GM13976 (cell line): Measurements from ENCODE around the gene PI16.

Source experiments
- DNase-seq: peaks from one replicate; pipeline ENCODE4 v3.0.0; 2012; ENCODE audit warnings: low spot score
- in situ Hi-C: fragments of 300-500 bp; cut with MboI; formaldehyde crosslinking; loops from one replicate; pipeline ENCODE4 v1.12.0; 2022; ENCODE audit warnings: low sequenced_read_pairs, mixed read lengths, inconsistent platforms; ENCODE audit not compliant: unreplicated experiment
- TF ChIP-seq, protein P1 (sequence below): IDR thresholded peaks from 2 replicates; pipeline ENCODE4 v1.5.1; 2012; ENCODE audit warnings: borderline replicate concordance, mild to moderate bottlenecking; ENCODE audit not compliant: insufficient read depth; ENCODE audit errors: extremely low read depth, missing control alignments, control extremely low read depth

PI16 gene

DNA sequence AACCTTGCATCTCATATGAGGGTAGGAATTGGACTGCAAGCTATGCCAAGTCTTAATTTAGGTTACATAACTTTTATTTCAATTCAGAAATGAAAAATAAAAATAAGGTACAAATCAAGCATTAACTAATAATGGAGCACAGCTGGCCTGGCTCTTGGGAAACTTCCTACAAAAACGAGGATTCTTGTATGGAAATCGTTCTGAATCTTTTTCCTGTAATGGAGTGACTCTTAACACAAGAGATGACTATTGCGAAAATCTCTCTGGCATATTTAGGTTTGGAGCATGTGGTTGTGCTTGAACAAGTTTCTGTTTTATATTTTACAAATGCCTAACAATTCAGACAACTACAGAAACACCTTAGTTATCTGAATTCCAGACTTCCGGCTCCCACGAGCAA lies 34.0 kb upstream of the PI16 start:
- TF ChIP-seq, protein P1, sequence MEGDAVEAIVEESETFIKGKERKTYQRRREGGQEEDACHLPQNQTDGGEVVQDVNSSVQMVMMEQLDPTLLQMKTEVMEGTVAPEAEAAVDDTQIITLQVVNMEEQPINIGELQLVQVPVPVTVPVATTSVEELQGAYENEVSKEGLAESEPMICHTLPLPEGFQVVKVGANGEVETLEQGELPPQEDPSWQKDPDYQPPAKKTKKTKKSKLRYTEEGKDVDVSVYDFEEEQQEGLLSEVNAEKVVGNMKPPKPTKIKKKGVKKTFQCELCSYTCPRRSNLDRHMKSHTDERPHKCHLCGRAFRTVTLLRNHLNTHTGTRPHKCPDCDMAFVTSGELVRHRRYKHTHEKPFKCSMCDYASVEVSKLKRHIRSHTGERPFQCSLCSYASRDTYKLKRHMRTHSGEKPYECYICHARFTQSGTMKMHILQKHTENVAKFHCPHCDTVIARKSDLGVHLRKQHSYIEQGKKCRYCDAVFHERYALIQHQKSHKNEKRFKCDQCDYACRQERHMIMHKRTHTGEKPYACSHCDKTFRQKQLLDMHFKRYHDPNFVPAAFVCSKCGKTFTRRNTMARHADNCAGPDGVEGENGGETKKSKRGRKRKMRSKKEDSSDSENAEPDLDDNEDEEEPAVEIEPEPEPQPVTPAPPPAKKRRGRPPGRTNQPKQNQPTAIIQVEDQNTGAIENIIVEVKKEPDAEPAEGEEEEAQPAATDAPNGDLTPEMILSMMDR = no peak
- DNase-seq = no peak
- in situ Hi-C loops = no loop called here

DNA sequence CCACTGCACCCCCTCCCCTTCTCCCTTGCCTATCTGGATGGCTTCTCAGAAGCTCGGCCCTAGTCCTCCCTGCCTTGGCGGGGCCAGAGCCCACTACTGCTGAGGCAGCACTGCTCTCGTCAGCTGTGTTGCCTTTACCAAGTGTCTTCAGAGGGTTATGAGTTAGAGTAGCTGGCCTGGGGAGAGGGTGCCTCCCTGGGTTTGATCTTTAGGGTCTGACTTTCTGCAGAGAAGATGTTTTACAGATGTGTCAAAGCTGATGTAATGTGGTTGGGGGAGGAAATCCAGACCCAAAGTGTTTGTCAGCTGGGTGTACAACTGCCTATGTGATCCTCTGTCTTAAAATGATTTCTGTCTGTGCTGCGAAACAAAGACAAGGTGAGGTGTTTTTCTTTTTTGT lies 30.4 kb upstream of the PI16 start:
- TF ChIP-seq, protein P1 = no peak
- in situ Hi-C loops = no loop called here
- DNase-seq = no peak

DNA sequence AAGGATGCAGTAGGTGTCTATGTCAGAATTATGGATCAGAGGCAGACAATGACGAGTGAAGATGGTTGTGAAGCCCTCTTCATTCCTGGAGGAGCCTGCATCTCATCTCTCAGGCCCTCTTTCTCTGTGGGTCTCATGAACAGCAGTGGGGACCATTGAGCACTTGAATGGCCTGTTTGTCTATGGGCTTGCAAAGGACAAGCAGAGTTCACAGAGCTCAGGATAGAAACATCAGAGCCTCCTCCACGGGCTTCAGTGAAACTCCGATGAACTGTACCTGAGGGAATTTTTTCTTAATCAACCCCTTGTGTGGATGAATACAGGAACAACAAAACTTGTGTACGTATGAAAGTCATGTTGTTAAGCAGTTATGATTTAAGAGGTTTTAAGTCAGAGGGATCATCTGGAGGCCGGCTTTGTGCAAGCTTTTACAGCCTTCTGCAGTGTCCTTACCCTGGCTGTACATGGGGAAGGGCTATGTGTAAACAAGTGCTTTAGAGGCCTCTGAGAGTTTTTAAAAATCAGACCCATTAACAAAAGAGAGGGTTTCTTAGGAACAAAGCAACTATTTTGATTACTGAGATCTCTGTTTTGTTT lies 29.7 kb upstream of the PI16 start:
- no peak for DNase-seq
- TF ChIP-seq, protein P1 = no peak
- in situ Hi-C loops = no loop called here

DNA sequence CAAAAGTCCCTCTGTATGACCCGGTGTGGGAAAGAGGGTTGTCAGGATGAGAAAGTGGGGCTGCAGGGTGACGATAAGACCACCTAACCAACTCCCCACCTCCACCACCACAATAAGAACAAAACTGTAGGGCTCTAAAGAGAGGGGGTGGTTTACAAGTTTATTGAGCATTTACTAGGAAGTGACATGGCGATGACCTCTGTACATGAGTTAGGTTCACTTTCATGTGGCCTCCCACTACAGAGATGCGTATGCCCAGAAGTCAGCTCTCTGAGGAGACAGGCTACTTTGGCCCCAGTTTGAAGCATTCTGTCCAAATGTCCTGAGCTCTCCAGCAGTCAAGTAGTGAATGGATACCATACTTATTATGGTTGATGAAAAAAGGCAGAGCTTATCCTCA lies 28.7 kb upstream of the PI16 start:
- TF ChIP-seq, protein P1 = no peak
- peak; percentile 56 for DNase-seq
- in situ Hi-C loops = no loop called here

DNA sequence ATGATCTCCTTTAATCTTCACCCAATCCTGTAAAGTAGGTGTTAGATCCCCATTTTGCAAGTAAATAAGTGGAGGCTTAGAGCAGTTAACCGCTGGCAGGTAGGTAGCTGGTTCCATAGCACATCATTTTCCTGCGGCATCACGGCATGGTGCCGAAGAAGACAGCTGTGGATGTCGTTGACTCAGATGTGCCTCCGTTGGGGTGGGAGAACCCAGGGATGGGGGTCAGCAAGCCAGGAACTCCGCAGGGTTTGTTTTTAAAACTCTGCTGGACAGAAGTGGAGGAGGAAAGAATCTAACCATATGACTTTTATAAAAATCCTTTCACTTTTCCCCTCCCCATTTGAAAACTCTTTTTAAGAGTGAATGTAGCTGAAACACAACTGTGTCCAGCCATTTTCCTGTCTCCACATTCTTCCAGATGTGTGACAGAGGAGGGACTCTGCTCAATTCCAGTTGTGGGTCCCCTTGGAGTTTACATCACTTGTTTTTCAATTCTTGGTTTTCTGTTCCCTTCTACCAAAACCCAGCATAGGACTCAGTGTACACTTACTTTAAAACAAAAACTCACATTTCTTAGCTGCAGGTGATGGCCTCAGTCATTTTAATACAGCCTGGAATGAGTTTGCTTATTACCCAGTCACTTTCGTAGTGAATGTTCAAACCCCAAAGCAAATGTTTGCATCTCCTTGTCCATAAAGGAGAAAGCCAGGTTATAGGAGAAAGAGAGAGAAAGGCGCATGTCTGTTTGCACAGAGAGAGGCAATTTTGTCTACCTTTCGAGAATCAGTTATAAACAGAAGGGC lies 27.6 kb upstream of the PI16 start:
- no peak for DNase-seq
- TF ChIP-seq, protein P1 = no peak
- in situ Hi-C loops = no loop called here

DNA sequence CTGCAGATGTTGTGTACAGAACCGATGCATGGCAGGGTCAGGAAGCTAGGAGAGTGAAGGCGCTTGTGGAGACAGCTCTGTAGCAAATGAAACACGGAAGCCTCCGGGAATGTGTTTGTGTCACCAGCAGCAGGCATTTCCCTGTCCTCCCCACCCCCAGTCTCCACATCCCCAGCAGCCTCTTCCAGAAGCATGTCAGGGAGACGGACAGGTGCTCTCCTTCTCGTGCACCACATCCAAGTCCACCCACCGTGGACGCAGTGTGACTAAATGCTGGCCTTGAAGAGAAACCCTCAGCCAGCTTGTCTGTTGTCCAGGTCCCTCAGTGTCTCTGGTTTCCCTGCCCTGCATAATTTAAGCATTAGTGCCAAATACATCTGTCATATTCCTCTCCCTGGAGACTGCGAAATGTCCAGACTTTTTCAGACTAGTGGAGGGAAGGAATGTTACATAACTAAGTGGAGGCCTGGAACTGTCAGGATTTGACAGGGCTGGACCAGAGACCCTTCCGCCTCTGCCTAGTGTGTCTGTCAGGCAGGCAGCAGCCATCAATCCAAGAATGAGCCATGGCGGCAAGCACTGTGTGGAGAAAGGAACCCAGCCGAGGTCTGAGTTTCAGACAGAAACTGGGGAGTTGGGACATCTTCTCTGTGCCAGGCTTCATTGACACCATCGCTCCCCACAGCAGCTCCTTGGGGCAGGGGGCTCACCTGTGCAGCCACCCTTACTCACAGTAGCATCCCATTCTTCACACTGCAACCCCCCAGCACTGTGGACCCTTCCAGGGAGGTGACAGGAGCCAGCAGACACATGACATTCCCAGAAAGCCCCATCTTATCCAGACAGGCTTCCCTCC lies 26.6 kb upstream of the PI16 start:
- TF ChIP-seq, protein P1 = no peak
- in situ Hi-C loops = no loop called here
- DNase-seq = no peak
